Renal pelvis (tissue), 4 donors: ENCODE data around the gene SPACA6. TPM values are rescaled to one million over a fixed set of nuclear protein-coding genes. Genes with fewer than 3 reads are reported as not detected.
"Not testable (repeated sequence)": the region's sequence is repeated elsewhere in the genome, so short reads cannot be mapped to it uniquely, and the experiment has no call there.

ENCODE experiments used
- DNase-seq: peaks from one replicate; pipeline ENCODE4 v3.0.0-alpha.2; 2013
- polyA plus RNA-seq, 3 donors: library from polyadenylated mRNA; unstranded; fragments of 120-200 nt; gene quantifications; one replicate each; pipeline ENCODE4 v1.2.1, GENCODE V29; 2013; ENCODE audit not compliant: insufficient read length in 3 of 3

SPACA6 gene
- polyA plus RNA-seq, 3 donors: 16.4 to 27.6 (median 24.1) TPM

- no peak for DNase-seq
Measured at GRCh38 chr19:51729781-51730180, 36.7 kb downstream of the SPACA6 start.

DNA sequence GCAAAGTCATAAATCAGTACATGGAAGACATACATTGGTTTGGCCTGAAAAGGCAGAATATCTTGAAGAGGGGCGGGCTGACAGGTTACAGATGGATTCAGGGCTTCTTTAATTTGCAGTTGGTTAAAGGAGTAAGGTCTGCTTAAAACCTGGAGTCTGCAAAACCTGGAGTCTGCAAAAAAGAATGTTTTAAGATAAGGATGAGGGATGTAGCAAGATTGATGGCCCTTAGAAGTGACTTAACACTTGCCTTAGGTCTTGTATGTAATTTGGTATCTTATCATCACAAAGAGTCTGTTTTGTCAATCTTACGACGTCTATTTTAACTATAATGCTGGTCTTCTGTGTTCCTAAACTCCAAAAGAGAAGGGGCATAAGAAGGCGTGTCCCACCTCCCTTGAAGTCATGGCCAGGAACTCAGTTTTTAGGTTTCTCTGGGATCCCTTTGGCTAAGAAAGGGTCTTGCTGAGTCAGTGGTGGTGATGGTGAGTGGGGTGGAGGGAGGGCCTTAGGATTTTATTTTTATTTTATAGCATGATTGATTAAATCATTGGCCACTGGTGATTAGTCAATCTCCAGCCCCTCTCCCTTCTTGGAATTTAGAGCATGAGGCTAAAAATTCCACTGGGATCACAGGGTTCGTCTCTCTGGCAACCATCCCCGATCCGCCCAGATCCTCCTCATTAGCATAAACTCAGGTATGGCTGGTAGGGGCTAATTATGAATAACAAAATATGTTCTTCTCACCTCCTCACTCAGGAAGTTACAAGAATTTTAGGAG, 40.8 kb downstream of the SPACA6 start:
- DNase-seq: no peak

DNA sequence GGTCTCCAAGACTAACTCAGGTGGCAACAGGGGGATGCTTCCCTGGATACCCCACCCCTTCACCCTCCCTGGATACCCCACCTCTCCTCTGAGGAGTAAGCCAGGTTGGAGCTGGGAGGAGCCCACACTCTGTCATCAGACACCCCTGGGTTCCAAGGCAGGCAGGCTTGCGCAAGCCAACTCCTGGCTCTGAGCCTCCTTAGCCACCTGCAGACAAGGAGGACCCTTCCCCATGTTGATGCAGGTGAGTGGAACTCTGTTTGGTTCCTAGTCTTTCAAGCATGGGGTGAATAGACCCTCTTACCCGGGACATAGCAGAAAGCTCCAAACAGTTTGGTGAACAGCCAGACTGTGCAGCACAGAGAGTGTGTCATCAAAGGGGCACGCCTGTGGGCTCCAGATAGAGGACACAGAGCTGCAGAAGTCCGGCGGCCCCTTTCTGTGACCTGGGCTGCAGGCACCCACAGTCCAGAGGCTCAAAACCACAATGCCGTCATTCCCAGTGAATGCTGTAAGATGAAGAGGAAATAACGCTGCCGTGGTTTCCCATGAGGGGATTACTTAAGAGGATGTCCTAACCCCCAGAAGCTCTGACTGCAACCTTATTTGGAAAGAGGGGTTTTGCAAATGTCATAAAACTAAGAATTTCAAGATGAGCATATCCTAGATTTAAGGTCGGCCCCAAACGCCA, 42.8 kb downstream of the SPACA6 start:
- no peak for DNase-seq

GRCh38 chr19:51737389-51737788, 44.3 kb downstream of the SPACA6 start:
- DNase-seq: no peak

GRCh38 chr19:51737924-51738323, 44.8 kb downstream of the SPACA6 start:
- DNase-seq: no peak

GRCh38 chr19:51738523-51738922, 45.4 kb downstream of the SPACA6 start:
- not testable (repeated sequence) for DNase-seq

- DNase-seq: no peak
Measured at GRCh38 chr19:51739466-51740213, 46.5 kb downstream of the SPACA6 start.

DNA sequence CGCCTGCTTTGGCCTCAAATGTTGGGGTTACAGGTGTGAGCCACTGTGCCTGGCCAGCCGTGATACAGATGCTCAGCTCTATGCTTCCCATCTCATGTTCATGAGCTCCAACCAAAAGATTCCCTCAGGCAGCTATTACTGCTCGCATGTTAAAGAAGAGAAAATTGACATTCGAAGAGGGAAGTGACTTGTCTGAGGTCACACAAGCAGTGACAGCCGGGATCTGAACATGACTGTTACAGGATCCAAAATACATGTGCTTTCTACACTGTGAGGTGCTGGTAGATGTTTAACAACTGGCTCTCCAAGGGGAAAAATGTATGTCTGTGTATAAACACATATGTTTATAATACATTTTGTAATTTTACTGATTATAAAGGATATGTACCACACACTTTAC, 47.2 kb downstream of the SPACA6 start:
- DNase-seq: no peak

- DNase-seq: no peak
Measured at GRCh38 chr19:51742789-51743188, 49.7 kb downstream of the SPACA6 start.

GRCh38 chr19:51743405-51743804, 50.3 kb downstream of the SPACA6 start:
- no peak for DNase-seq

- no peak for DNase-seq
Measured at GRCh38 chr19:51746731-51747130, 53.6 kb downstream of the SPACA6 start.

DNA sequence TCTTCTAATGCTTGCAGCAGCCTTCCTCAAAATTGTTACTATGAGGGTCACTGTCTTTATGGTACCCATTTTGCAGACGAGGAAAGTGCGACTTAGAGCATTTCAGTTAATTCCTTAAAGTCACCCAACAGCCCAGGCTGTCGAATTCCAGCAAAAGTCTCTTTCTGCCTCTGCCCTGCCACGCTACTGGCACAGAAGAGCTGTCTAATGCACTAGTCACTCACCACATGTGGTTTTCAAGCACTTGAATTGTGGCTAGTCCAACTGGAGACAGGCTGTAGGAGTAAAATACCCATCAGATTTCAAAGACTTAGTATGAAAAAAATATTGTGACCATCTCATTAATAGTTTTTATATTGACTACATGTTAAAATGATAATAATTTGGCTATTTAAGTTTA, 56.8 kb downstream of the SPACA6 start:
- no peak for DNase-seq

DNA sequence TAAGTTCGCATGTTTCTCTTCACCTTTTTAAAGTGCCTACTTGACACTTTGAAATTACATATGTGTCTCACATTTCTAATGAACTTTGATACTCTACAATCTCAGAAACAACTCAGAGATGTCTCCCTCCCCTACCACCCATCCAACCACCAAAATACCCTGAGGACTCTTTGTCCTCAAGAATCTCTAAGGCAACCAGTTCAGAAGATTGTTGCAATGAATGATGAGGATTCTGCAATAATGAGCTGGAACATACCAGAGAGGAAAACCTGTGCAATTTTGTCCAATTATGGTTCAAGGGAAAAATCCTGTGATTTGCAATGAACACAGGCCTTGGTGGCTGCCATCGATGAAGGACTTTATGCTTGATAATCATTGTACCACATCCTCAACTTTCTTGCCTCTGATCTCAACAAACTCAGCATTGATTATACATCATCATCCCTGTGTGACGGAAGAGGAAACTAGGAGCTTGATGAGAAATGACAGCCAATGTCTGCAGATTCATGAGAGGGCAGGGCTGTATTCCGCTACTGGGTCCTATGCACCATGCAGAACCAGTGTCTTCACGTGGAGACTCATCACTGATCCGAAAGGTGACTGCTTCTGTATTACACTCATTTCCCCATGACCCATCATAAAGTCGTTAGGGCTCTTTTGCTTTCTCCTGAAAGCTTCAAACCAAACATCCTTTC, 57.4 kb downstream of the SPACA6 start:
- DNase-seq: no peak

GRCh38 chr19:51751655-51752054, 58.5 kb downstream of the SPACA6 start, which contains the start of gene FPR1:
Gene FPR1, minus strand, starts transcription at chr19:51751878. Its CDS starts 4,884 bp downstream, at chr19:51746994.
- no peak for DNase-seq

GRCh38 chr19:51754109-51754508, 61.0 kb downstream of the SPACA6 start:
- no peak for DNase-seq

GRCh38 chr19:51754770-51755169, 61.6 kb downstream of the SPACA6 start:
- DNase-seq: no peak

Other genes with a start within 250 kb of the SPACA6 start
- gene SIGLEC8, start 234.9 kb upstream of the SPACA6 start, polyA plus RNA-seq: under 1 TPM in 1 of 3 donors, not detected in 2; 0.10 TPM
- gene CEACAM18, start 214.8 kb upstream of the SPACA6 start, polyA plus RNA-seq: not detected
- under 1 TPM in 2 of 3 donors, not detected in 1; 0.13 to 0.19 TPM for gene SIGLEC12, start 191.5 kb upstream of the SPACA6 start, polyA plus RNA-seq
- gene SIGLEC6, start 161.7 kb upstream of the SPACA6 start, polyA plus RNA-seq: under 1 TPM in 1 of 3 donors, not detected in 2; 0.16 TPM
- 10 to 100 TPM; 15.3 to 22.0 (median 17.3) TPM for gene ZNF175, start 122.0 kb upstream of the SPACA6 start, polyA plus RNA-seq
- gene SIGLEC5, start 62.9 kb upstream of the SPACA6 start, polyA plus RNA-seq: under 1 TPM in 2 of 3 donors, not detected in 1; 0.26 to 0.40 TPM
- under 1 TPM; 0.25 to 0.92 (median 0.54) TPM for gene SIGLEC14, start 46.5 kb upstream of the SPACA6 start, polyA plus RNA-seq
- under 1 TPM in 2 of 3 donors, not detected in 1; 0.13 TPM for gene HAS1, start 30.7 kb downstream of the SPACA6 start, polyA plus RNA-seq
- gene FPR1, start 58.5 kb downstream of the SPACA6 start, polyA plus RNA-seq: 1 to 10 TPM in 2 of 3 donors, under 1 TPM in 1; 0.88 to 1.5 (median 1.3) TPM
- under 1 TPM in 2 of 3 donors, not detected in 1; 0.15 to 0.19 TPM for gene FPR2, start 67.8 kb downstream of the SPACA6 start, polyA plus RNA-seq
- under 1 TPM; 0.21 to 0.46 (median 0.23) TPM for gene FPR3, start 101.8 kb downstream of the SPACA6 start, polyA plus RNA-seq
- 10 to 100 TPM; 40.9 to 59.4 (median 43.7) TPM for gene ZNF577, start 194.6 kb downstream of the SPACA6 start, polyA plus RNA-seq
- gene ZNF649, start 211.7 kb downstream of the SPACA6 start, polyA plus RNA-seq: 10 to 100 TPM; 27.0 to 30.1 (median 29.8) TPM
- 10 to 100 TPM; 12.7 to 15.1 (median 13.7) TPM for gene ZNF613, start 234.1 kb downstream of the SPACA6 start, polyA plus RNA-seq